ENCODE results near the gene SLC6A20.

SLC6A20 gene

GRCh38 chr3:45777111-45777745 is 19.1 kb downstream of the SLC6A20 start:
- no peak for TF ChIP-seq CTCF (IDR thresholded peaks at IDR 0.05; ENCODE audit: poor library complexity, severe bottlenecking)
- Histone ChIP-seq H3K4me3 (ENCODE audit: severe bottlenecking) (no peak overlapping the region), H3K27me3 (ENCODE audit: insufficient read depth, poor library complexity, severe bottlenecking) (no peaks in the 10 kb centered on the region), H3K36me3 (ENCODE audit: low read depth) (no peaks in the 10 kb centered on the region), H3K27ac (ENCODE audit: poor library complexity, severe bottlenecking) (no peak overlapping the region), H3K9me3 (ENCODE audit: severe bottlenecking) (no peaks in the 10 kb centered on the region), H3K4me1 (ENCODE audit: insufficient read depth, poor library complexity, severe bottlenecking) (no peaks in the 10 kb centered on the region)
- no peak for DNase-seq (ENCODE audit: low spot score)
- no peak for ATAC-seq (ENCODE audit: low read depth)

- ATAC-seq (ENCODE audit: low read depth) (no peak), DNase-seq (ENCODE audit: low spot score) (no peak)
- H3K27ac ChIP-seq (ENCODE audit: poor library complexity, severe bottlenecking): no peak overlapping the region
- H3K4me1 ChIP-seq (ENCODE audit: insufficient read depth, poor library complexity, severe bottlenecking): no peaks in the 10 kb centered on the region
- H3K36me3 ChIP-seq (ENCODE audit: low read depth): no peaks in the 10 kb centered on the region
- no peak overlapping the region for H3K4me3 ChIP-seq (ENCODE audit: severe bottlenecking)
- TF ChIP-seq CTCF (IDR thresholded peaks at IDR 0.05; ENCODE audit: poor library complexity, severe bottlenecking): no peak
- no peaks in the 10 kb centered on the region for H3K9me3 ChIP-seq (ENCODE audit: severe bottlenecking)
- H3K27me3 ChIP-seq (ENCODE audit: insufficient read depth, poor library complexity, severe bottlenecking): no peaks in the 10 kb centered on the region
Observed at GRCh38 chr3:45776611-45777010, 19.7 kb downstream of the SLC6A20 start.

GRCh38 chr3:45776301-45776595 is 20.1 kb downstream of the SLC6A20 start:
- H3K36me3 ChIP-seq (ENCODE audit: low read depth): no peaks in the 10 kb centered on the region
- no peak overlapping the region for H3K27ac ChIP-seq (ENCODE audit: poor library complexity, severe bottlenecking)
- no peaks in the 10 kb centered on the region for H3K9me3 ChIP-seq (ENCODE audit: severe bottlenecking)
- no peak for TF ChIP-seq CTCF (IDR thresholded peaks at IDR 0.05; ENCODE audit: poor library complexity, severe bottlenecking)
- H3K4me3 ChIP-seq (ENCODE audit: severe bottlenecking): no peak overlapping the region
- H3K27me3 ChIP-seq (ENCODE audit: insufficient read depth, poor library complexity, severe bottlenecking): no peaks in the 10 kb centered on the region
- DNase-seq (ENCODE audit: low spot score) (no peak), ATAC-seq (ENCODE audit: low read depth) (no peak)
- no peaks in the 10 kb centered on the region for H3K4me1 ChIP-seq (ENCODE audit: insufficient read depth, poor library complexity, severe bottlenecking)

- Histone ChIP-seq H3K9me3 (ENCODE audit: severe bottlenecking) (no peaks in the 10 kb centered on the region), H3K36me3 (ENCODE audit: low read depth) (no peaks in the 10 kb centered on the region), H3K4me1 (ENCODE audit: insufficient read depth, poor library complexity, severe bottlenecking) (no peaks in the 10 kb centered on the region), H3K4me3 (ENCODE audit: severe bottlenecking) (no peak overlapping the region), H3K27ac (ENCODE audit: poor library complexity, severe bottlenecking) (no peak overlapping the region), H3K27me3 (ENCODE audit: insufficient read depth, poor library complexity, severe bottlenecking) (no peaks in the 10 kb centered on the region)
- ATAC-seq (ENCODE audit: low read depth) (no peak), DNase-seq (ENCODE audit: low spot score) (no peak)
- TF ChIP-seq CTCF (IDR thresholded peaks at IDR 0.05; ENCODE audit: poor library complexity, severe bottlenecking): no peak
Observed at GRCh38 chr3:45775571-45776300, 20.6 kb downstream of the SLC6A20 start.

All from RWPE2 (cell line).